OCI-M1 (cell line): Measurements from ENCODE around the gene TCF7.
A peak's percentile ranks its signal among the peaks of the same experiment; 100 is the strongest.
"Not testable (repeated sequence)": the region's sequence is repeated elsewhere in the genome, so short reads cannot be mapped to it uniquely, and the experiment has no call there.

ENCODE experiments used
- DNase-seq: peaks from one replicate; lab custom pipeline; 2025; lab: John Stamatoyannopoulos, UW

The TCF7 gene

GRCh38 chr5:134145041-134145757 lies 30.7 kb downstream of the TCF7 start:
- DNase-seq = no peak

DNA sequence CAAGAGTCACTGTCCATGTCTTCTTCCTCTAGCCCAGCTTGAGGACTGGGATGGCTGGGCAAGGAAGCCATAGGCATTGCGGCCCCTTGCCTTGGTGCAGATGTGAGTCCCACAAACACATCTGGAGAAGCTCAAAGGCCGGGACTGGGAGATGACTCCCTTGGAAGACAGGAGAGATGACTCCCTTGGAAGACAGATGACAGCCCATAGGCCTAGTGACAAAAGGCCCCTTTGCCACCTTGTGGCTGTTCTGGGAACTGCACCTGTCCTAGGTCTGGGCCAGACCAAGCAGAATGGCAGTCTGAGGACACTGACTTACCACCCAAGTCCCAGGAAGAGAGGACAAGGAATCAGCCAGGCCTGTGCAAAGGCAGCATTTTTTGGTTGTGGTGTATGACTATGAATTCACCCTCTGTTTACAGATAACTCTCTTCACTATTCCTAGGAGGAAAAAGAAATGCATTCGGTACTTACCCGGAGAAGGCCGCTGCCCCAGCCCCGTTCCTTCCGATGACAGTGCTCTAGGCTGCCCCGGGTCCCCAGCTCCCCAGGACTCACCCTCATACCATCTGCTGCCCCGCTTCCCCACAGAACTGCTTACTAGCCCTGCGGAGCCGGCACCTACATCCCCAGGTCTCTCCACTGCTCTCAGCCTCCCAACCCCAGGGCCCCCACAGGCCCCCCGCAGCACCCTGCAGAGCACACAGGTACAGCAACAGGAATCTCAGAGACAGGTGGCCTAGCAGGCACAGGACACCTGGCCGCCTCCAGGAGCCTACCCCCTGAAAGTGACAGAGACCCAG lies 31.5 kb downstream of the TCF7 start:
- peak; percentile 82 for DNase-seq

- DNase-seq = no peak
Measured at GRCh38 chr5:134146651-134147518, 32.4 kb downstream of the TCF7 start.

- DNase-seq = no peak
Measured at GRCh38 chr5:134148316-134148715, 33.8 kb downstream of the TCF7 start.

DNA sequence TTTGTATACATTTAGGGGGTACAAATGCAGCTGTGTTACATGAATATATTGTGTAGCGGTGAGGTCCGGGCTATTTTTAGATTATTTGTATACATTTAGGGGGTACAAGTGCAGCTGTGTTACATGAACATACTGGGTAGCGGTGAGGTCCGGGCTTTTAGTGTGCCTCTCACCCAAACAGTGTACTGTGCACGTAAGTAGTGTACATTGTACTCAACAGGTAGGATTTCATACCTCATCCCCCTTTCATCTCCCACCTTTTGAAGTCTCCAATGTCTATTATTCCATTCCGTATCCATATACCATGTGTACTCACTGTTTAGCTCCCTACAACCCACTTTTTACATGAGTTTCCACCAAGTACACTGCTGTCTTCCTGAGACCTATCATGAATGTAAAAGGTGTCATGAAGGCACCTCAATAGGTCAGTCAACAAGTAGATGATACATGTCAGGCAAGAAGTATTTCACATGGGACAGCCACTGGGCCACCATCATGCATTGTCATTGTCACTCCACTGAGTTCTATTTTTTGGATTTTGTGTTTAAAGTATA lies 34.6 kb downstream of the TCF7 start:
- DNase-seq = no peak

- no peak for DNase-seq
Measured at GRCh38 chr5:134149571-134150303, 35.3 kb downstream of the TCF7 start.

GRCh38 chr5:134151723-134152122 lies 37.2 kb downstream of the TCF7 start:
- DNase-seq = no peak

- not testable (repeated sequence) for DNase-seq
Measured at GRCh38 chr5:134152173-134152832, 37.8 kb downstream of the TCF7 start.

DNA sequence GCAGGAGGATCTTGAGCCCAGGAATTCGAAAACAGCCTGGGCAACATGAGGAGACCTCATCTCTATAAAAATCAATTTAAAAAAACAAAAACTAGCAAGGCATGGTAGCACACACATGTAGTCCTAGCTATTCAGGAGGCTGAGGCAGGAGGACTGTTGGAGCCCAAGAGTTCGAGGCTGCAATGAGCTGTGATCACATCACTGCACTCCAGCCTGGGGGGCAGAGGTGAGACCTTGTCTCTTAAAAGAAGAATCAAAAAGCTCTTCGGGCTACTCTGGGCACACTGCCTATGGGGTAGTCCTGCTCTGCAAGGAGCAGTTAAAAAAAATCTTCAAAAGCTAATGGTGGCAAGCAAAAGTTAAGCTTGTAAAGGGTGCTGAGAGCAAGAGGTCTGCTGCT lies 38.8 kb downstream of the TCF7 start:
- no peak for DNase-seq

GRCh38 chr5:134153657-134154056 lies 39.2 kb downstream of the TCF7 start:
- no peak for DNase-seq

DNA sequence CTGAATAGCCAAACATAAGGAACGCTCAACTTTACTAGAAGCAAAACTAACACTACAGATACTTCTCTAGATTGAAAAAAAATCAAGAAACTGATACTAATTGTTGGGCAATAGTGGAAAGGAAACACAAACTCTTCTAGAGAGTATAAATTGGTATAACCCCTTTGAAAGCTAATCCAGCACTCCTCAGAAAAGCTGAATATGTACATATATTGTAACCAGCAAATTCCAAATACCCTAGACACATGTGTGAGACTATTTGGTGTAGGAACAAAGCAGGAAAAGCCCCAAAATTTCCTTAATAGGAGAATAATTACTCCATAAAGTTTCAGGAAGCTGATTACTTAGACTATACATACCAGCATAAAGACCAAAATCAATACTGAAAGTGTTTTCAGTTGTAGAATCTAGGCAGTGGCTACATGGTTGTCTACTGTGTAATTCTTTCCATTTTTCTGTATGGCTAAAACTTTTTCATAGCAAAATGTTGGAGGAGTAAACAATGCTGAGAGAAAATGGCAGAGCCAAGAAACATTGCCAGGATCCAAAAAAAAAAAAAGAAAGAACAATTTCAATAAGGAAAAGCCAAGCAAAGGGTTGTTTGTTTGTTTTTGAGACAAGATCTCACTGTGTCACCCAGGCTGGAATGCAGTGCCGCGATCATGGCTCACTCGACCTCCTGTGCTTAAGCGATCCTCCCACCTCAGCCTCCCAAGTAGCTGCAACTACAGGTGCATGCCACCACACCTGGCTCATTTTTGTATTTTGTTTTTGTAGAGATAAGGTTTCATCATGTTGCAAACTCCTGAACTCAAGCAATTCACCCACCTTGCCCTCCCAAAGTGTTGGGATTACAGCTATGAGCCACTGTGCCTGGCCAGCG lies 47.3 kb downstream of the TCF7 start:
- no peak for DNase-seq

GRCh38 chr5:134162592-134162991 lies 48.1 kb downstream of the TCF7 start:
- no peak for DNase-seq

DNA sequence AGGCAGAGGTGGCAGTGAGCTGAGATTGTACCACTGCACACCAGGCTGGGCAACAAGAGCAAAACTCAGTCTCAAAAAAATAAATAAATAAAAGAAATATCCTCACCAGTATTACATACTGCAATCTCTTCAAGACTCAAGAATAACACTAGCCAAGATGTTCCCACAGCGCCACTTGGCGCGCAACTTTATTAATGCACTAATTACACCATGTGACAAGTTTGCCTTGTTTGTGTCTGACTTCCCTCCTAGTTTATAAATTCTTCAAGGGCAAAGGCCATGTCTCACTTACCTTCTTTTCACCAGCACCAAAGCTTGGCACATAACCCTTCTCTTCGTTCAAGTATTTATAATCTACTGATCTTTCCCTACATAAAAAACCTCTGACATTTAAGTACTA lies 57.5 kb downstream of the TCF7 start:
- no peak for DNase-seq

- DNase-seq = peak; percentile 63
Measured at GRCh38 chr5:134174841-134175839, 60.7 kb downstream of the TCF7 start.

GRCh38 chr5:134175921-134176510 lies 61.5 kb downstream of the TCF7 start:
- peak; percentile 61 for DNase-seq

- peak; percentile 91 for DNase-seq
Measured at GRCh38 chr5:134176511-134177368, 62.3 kb downstream of the TCF7 start, which contains the start of gene SKP1. TSS of gene SKP1 (minus strand) at chr5:134176950. CDS start at chr5:134174022, 2,928 bp downstream.
